HG02763 (cell line): ENCODE measurements around the gene SART1.

Source experiments
- ATAC-seq: cut with Tn5 transposase; IDR thresholded peaks from one replicate; pipeline ENCODE4 v1.9.1; 2021; ENCODE audit warnings: mild to moderate bottlenecking, moderate library complexity; ENCODE audit not compliant: unreplicated experiment

SART1 gene

DNA sequence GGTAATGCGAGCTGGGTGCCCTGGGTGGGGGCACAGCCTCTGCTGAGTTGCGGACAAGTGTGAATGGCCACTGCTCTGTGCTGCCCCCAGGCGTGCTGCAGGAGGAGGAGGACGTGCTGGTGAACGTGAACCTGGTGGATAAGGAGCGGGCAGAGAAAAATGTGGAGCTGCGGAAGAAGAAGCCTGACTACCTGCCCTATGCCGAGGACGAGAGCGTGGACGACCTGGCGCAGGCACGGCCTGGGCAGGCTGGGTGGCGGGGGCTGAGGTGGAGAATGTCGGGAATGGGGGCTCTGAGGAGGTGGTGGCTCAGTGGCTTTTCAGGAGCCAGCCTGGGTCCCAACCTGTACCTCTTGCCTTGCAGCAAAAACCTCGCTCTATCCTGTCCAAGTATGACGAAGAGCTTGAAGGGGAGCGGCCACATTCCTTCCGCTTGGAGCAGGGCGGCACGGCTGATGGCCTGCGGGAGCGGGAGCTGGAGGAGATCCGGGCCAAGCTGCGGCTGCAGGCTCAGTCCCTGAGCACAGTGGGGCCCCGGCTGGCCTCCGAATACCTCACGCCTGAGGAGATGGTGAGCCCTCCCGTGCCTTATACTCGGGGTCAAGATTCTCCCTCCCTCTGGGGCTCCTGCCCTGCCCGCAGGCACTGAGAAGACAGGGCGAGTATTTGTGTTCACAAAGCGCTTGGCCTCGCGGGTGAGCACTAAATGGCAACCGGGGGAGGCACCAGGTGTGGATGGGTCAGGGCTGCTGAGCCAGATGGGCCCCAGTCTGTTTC is 4.6 kb downstream of the SART1 start:
- no peak for ATAC-seq

DNA sequence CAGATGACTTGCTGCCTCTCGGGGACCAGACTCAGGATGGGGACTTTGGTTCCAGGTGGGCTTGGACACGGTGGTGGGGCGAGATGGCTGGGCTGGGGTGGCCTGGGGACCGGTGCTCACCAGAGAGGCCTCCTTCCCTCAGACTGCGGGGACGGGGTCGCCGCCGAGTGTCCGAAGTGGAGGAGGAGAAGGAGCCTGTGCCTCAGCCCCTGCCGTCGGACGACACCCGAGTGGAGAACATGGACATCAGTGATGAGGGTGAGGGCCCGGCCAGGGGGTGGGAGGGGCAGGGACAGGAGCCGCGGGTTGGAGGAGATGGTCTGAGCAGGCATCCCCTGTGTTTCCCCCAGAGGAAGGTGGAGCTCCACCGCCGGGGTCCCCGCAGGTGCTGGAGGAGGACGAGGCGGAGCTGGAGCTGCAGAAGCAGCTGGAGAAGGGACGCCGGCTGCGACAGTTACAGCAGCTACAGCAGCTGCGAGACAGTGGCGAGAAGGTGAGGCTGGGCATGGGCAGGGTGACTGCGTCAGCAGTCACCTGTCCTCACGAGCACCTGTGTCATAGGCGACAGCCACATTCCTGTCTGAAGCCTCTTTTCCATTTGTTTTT is 5.9 kb downstream of the SART1 start:
- no peak for ATAC-seq

DNA sequence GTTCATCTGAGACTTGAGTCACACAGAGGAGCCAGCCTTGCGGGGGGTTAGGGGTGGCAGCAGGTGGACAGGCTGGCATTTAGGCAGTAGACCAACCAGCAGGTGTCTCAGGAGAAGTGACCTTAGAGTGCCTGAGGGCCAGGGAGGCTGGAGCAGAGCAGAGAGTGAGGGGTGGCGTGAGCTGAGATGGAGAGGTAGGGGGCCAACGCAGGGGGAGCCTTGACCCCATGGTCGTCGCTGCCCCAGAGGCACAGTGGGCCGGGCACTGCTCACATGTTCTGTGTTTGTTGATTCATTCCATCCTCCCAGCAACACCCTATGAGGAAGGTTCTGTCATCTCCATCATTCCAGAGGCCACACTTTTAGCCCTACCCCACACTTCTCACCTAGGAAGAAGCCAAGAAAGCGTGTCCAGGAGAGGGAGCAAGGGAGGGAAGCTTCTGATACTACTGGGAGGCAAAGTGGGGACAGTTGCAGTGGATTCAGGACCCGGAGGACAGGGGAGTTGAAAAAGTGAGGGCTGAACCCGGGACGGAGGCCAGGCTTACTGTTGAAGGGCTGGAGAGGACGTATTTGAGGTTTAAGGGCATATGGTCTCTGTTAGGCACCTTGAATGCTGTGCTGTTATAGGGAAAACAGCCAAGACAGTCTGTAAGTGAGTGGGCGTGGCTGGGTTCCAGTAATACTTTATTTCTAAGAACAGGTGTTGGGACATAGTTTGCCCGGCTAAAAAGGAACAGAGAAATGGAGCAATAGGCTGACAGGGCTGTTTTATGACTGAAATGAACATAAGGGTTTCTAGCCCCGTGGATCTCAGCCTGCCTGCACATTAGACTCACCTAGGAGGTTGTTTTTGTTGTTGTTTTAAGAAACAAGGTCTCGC is 7.3 kb downstream of the SART1 start:
- ATAC-seq: no peak

DNA sequence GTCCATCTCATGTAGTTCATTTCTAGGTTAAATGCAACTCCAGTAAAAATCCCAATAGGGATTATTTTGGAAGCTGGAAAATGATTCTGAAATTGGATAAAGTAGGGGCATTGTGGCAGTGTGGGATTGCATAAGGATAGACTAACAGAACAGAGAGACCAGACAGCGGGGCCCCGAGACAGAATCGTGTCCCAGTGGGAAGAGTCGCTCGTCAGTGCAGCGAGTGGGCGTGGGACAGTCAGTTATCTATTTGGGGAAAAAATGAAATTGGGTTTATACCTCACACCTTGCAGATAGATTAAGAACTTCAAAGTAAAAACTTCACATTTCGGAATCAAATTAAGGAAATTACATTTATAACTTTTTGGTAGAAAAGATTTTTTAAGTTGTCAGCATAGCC is 10.6 kb downstream of the SART1 start:
- ATAC-seq: no peak

DNA sequence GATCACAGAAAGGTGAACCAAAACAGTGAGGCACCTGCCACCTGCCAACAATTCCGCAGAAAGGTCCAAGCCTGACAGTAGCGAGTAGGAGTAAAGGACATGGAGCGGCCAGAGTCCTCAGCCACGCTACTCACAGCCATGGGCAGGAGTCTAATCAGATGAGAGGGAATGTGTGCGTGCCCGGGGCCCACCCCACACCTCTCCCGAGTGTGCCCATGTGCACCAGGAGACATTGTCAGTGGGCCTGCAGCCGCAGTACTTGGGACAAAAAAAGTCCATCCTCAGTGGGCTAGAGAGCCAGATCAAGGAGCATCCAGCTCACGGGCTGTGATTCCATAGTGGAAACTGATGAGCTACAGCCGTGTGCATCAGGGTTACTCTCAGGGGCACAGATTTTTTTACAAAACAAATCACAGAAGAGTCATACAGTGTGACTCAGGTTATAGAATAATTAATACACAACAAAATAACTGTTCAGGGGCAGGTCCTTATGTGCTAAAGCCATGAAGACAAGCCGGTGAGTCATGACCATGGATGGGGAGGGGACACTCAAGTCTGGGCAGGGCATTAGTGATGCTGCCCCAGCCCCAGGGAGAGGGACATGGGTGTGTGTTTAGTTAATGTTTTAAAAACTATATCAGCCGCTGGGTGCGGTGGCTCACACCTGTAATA is 12.0 kb downstream of the SART1 start:
- no peak for ATAC-seq

DNA sequence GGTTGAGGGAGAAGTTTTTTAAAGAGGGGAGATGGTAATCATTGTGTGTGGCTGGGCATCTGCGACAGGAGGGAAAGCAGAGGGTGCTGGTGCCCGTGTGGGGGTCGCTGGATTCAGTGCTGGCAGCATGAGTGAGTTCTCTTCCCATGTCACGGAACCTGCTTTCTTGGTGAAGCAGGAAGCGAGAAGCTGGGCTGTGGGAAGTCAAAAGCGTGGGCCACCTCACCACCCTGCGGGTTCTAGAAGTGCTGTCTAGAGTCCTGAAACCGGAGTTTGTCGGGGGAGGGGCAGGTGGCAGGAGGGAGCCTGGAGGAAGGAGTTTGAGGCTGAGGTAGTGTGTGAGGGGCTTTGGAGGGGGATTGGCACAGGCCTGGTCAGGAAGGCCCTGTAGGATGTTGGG is 14.2 kb downstream of the SART1 start:
- no peak for ATAC-seq

DNA sequence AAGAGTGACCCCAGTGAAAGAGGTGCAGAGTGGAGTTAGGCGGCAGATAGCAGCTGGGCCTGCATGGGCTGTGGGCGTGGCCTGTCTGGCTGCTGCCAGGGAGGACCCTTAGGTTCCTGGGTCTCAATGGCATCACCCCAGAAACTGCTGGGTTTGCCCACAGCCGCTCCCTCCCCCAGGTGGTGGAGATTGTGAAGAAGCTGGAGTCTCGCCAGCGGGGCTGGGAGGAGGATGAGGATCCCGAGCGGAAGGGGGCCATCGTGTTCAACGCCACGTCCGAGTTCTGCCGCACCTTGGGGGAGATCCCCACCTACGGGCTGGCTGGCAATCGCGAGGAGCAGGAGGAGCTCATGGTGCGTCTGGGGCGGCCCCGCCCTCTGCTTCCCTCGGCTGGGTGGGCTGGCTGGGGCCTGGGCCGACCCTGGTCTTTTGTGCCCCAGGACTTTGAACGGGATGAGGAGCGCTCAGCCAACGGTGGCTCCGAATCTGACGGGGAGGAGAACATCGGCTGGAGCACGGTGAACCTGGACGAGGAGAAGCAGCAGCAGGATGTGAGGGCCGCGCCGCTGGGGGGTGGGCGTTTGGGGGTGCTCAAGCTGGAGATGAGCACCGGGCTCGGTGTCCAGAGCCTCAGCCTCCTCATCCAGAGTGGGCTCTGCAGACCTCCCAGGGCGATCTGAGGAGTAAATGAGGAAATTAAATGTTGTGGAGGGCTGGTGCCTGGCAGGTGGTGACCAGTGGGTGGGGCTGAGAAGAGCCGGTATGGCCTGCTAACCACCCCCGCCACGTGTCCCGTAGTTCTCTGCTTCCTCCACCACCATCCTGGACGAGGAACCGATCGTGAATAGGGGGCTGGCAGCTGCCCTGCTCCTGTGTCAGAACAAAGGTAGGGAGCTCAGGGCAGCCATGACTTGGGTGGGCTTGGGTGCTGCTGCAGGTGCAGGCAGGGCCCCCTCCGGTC is 15.0 kb downstream of the SART1 start:
- ATAC-seq: no peak

DNA sequence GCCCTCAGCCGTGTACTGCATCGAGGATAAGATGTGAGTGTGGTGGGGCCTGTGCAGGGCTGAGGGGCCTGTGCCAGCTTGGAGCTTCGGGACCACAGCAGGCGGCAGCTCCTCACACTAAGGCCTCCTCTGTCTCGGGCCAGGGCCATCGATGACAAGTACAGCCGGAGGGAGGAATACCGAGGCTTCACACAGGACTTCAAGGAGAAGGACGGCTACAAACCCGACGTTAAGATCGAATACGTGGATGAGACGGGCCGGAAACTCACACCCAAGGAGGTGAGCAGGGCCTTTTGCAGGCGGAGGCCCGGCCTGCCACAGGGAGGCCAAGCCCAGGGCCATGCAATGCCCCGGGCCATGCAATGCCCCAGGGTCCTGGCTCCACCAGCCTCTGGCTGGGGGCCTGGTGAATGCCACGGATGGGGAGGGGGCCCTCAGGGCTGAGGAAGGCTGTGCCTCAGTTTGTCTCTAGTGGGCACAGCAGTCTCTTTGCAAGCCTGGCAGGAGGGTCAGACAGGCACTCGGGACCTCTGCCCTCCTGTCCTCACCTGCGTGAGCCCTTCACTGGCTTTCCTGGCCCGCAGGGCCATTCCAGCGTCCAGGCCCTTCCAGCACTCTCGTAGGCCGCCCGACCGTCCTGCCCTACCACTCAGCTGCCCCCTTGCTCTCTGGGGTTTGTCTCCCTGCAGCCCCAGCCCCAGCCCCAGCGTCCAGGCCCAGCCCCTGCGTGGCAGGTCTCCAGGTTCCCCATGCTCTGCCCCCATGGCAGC is 16.3 kb downstream of the SART1 start:
- ATAC-seq: no peak

DNA sequence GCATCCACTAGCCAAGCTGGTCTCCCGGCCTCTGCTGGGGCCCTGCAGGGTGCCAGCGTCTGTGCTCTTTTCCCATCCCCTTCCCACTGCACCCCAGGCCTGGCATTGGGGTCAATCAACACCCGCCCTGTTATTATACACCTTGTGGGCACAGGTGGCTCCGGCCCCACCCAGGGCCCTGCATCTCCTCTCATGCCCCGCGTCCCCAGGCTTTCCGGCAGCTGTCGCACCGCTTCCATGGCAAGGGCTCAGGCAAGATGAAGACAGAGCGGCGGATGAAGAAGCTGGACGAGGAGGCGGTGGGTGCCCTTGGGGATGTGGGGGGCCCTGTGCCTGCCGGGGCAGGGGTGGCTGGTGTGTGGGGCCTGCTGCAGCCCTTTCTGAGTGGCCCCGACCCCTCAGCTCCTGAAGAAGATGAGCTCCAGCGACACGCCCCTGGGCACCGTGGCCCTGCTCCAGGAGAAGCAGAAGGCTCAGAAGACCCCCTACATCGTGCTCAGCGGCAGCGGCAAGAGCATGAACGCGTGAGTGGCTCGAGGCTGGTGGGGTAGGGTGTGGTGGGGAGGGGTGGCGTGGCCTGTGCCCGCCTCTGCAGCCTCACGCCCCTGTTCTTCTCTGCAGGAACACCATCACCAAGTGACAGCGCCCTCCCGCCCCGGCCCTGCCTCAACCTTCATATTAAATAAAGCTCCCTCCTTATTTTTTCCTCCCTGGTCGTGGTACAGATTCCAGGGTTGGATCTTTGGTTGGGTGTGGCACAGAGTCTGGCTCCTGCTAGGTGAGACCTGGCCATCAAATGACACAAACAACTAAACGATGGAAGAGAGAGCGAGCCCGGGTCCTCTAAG is 17.1 kb downstream of the SART1 start:
- ATAC-seq: no peak

DNA sequence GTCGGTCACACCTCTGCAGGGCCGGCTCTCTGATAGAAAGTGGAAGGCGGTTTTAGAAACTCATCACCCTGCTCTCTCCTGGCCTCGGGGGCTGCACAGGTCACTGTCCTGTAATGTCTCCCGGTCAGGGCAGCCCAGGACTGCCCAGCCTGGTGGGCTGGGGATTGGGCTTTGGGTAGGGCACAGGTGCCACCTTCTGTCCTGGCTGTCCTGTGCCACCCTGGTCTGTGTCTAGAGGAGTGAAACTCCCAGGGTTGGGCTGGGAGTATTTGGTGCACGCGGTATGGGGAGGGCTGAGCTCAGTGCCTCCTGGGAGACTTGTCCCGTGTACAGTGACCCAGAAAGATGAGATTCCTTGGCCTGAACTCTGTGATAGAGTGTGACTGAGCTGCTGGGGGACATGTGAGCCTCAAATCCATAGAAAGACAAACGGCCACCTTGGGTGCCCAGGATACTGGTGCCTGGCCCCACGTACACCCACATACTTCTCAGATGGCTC is 17.8 kb downstream of the SART1 start:
- ATAC-seq: no peak

DNA sequence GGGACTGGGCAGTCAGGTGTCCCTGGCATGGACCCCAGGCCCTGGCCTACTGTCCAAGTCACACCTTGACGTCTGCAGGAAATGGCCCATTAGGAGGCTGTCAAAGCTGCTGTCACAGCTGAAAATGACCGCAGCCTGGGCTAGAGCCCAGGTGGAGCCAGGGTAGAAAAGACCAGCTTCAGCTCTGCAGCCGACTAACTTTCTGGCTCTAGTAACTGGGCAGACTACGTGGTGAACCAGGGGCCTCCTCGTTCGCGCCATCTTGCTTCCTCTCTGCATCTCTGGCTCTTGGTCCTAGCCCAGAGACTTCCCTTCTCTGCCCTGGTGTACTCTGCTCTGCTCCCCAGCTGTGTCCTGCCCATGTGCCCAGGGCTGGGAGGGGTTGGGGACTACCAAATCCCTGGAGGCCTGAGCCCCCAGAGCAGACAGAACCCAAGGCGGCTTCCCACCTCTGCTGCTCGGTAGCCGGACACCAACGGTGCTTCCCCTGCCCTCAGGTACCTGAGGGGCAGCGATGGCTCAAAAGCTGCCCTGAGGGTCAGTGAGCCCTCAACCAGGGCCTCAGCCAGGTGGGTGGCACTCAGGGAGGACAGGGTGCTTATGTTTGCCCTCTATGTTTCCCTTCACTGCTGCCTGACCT is 19.7 kb downstream of the SART1 start:
- no peak for ATAC-seq

DNA sequence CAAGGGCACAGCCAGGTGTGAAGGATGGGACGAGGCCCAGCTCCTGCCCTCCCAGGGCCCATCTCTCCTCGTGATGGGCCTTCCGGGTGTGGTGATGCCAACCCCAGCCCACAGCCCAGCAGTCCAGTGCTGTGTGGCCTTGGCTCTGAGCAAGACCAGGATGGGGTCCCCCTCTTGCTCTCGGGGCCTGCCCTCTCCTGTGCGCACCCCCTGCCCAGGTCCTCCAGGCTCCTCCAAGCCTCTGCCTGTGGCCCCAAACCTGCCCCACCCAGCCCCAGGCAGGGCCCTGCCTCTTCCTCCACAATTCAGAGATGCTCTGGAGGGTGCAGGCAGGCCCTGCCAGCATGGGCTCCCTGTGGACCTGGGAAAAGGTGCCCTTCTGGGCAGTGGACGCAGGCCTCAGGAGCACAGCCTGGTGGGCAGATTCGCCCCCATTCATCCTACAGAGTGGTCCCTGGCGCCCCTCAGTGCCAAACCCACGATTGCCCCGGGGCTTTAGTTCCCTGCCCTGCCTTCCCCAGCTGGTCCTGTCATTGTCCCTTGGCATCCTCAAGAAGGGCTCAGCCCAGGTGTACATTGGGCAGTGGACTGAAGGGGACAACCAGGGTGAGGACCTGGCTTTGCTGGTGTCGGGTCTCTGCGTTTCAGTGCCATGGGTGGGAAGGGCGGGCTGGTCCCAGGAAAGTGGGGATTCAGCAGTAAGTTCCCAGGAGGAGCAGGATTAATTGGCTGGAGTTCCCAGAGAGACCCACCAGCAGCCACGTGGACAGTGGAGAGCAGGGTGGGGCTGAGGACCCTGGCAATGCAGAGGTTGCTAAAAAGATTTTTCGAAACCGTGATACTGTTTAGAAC is 20.7 kb downstream of the SART1 start:
- ATAC-seq: no peak

DNA sequence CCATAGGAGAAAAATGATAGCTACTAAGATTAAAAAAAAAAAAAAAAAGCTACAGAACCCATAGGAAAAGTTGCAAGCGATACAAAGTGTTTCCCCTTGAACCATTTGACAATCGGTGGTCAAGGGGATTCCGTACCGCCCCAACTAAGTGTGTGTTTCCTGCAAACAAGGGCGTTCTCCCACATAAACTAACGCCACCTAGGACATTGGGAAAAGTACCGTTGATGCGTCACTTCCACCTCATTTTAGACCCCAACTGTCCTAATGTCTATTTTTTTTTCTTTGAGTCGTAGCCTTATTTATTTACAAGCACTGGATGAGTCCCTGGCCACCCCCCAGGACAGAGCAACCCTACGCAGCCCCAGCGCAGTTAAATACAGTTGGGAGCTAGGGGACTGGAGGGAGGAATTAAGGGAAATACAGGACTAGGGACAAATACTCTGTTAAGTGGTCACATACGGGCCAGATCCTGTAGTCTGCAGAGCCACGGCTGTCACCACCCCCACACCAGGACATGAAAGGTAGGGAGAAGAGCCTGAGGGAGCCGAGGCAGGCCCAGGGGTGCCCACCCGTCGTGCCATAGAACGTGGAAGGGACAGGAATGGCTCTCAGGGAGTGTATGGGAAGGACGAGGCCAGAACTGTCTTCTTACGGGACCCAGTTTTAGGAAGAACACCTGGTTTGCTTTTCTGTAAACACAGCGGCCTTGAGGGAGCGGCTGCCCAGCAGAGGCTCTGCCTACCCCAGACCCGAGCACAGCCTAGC is 21.5 kb downstream of the SART1 start:
- no peak for ATAC-seq

DNA sequence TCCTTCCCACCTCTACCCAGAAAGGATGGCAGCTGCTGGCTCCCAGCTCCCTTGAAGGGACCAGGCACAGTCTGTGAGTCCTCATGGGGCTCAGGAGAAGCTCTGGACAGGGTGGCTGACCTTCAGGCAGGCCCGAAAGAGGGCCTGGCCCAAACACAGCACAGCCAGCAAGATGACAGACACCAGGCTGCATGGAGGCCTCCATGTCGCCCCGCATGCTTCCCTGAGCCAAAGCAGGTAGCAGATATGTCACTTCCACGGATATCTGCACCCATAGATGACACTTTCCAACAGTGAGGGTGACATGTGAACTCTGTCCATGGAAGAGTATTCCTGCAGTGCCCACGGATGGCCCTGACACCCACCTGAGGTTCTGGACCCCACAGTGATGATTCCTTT is 22.1 kb downstream of the SART1 start:
- ATAC-seq: no peak

DNA sequence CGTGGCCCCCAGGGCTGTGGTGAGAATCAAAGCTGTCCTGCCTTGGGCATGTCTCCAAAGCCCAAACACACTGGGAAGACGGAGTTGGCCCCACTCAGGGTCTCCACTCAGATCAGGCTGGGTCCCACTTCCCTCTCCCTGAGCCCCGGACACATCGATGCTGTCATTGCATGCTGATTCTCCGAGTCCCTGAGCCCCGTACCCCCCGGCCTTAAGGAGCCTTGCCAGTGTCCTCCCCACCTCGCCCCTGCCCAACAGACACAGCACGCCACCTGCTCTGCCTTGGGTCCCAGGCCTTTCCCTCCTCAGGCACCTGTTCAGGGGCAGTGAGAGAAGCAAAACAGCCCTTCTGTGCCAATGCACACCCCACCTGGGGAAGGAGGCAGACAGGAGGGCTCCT is 25.8 kb downstream of the SART1 start:
- no peak for ATAC-seq
